HG03457 (cell line): ENCODE measurements around the gene PTGS1.
A peak's percentile ranks its signal among the peaks of the same experiment; 100 is the strongest.

Experiments used
- ATAC-seq: cut with Tn5 transposase; IDR thresholded peaks from one replicate; pipeline ENCODE4 v1.9.1; 2021; ENCODE audit warnings: moderate number of reproducible peaks; ENCODE audit not compliant: unreplicated experiment

Gene PTGS1

DNA sequence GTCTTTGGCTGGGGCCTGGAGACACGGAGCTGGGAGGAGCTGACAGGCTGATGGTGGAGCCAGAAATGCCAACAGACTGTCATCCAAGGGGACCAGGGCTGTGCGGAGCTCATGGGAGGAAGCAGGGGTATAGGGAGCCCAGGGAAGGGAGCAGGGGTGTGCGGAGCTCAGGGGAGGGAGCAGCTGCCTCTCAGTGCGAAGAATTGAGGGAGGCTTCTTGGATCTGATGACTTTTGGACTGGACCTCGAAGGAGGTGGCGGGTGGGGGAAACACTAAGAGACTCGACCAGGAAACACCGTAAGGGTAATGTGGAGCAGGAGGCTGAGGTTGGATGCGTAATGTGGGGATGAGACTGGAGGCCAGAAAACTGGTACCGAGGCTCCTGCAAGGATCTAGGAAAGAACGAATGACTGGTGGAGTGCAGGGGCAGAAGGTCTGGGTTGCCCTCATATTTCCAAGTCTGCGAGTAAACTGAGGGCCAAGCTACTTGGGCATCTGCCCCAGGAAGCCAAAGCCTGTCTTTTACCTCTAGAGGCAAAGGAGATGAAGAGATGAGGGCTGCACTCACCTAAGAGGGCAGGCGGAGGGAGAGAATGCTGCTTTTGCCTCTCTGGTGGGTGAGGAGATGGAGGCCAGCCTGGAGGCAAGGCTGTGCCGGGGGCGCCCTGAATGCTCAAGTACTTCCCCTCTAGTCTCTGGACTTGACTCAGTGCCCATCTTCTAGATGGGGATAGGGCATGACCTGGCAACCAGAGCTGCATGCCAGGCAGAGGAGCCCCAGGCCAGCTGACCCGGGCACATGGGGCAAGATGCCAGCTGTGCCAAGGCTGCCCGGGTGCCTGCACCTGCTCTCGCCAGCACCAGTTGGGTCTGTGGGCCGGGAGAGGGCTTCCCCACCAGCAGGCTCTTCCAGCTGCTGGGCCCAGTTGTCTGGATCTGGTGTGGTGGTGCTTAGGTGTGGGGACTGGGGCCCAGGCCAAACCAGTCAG is 2.3 kb downstream of the PTGS1 start:
- no peak for ATAC-seq

DNA sequence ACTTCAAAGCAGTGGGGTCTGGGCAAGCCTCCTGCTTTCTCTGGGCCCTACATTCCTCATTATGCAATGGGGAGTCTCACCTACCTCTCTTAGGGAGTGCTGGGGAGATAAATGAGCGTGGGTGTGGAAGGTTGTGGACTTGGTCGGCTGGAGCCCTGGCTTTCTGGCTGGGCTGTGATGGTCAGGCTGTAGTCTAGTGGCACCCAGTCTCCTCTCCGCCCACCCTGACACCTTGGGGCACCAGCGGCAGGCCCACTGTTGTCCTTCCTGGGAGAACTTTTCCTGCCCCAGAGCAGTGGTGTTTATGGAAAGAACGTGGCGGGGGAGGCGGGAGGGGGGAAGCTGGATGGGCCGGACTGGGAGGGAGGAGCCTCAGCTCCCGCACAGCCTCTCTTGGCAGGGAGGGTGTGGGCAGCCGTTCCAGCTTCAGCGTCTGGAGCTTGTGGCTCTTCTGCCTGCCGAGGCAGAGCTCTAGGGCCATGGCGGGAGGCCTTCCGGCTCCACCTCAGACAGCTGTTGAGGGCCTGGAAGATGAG is 4.1 kb downstream of the PTGS1 start:
- no peak for ATAC-seq

DNA sequence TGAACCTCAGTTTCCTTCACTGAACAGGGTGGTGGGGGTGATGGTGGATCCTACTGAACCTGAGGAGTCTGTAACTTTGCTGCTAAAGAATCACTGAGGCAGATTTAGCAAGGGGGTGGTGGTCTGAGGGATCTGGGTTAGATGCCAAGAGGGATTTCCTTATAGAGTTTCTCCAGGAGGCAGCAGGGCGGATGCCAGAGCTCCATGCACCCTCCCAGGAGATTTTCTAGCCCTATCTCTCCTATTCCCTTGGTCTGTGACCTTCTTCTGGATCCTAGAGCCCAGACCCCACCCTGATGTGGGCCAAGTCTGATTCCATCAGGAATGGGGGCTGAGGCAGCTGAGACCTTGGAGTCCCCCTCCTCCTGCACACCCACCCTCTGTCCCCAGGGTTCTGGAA is 6.0 kb downstream of the PTGS1 start:
- no peak for ATAC-seq

DNA sequence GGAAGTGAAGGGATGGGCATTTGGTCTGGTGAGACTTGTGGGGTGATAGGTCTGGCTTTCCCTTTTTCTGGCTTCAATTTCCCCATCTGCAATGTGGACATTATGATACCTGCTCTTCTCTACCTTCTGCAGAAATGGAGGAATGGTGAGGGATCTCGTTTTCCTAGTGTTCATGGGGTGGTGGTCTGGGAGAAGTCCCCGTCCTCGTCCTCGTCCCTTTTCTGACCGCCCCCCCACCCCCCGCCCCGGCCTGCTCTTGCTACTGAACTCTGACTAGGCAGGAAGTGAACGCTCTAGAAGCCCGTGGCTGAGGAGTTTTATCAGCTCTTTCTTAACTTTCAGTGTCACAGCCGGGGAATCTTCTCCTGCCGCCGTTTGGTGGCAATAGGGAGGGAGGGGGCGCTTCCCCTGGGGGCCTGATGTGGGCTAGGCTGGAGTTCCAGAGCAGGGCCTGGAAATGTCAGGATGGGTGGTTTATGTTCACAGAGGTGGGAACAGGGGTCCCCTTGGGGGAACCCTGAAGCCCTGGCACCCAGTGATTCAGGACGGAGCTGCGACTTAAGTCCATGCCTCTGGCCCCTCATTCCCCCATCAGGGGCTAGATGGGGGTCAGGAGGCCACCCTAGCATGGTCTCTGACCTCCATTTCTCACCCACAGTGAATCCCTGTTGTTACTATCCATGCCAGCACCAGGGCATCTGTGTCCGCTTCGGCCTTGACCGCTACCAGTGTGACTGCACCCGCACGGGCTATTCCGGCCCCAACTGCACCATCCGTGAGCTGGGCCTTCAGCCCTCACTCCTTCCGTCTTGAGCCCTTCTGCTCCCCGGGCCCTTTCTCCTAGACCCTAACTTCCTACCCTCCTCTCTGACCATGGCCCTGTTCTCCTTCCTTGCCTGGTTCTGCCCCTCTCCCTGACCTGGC is 6.7 kb downstream of the PTGS1 start:
- ATAC-seq: no peak

DNA sequence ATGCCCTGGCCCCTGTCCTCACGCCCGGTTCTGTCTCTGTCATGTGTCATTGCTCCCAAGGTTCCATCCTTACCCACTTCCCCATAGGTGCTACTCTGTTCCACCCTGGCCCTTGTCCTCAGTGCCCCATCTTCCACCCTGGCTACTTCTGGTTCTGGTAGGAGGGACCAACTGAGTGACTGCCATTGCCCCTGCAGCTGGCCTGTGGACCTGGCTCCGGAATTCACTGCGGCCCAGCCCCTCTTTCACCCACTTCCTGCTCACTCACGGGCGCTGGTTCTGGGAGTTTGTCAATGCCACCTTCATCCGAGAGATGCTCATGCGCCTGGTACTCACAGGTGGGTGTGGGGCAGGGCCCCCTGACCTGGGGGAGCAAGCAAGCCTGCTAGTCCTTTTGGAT is 7.4 kb downstream of the PTGS1 start:
- ATAC-seq: no peak

DNA sequence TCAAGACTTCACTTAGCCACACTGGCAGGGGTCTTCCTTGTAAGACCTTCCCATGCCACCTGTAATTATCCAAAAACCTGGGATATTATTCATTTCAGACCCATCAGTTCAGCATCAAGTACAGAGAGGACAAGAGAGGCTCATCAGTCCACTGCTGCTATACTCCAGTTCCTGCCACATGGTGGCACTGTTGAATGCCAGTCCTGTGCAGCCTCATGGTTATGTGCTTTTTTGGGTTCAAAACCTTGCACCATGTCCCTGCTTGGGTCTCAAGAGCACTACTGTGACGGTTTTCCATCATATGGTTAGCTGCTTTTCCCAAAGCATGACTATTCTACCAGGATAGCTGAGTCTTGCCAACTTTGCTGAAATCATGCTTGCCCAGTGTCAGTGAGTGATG is 8.5 kb downstream of the PTGS1 start:
- no peak for ATAC-seq

DNA sequence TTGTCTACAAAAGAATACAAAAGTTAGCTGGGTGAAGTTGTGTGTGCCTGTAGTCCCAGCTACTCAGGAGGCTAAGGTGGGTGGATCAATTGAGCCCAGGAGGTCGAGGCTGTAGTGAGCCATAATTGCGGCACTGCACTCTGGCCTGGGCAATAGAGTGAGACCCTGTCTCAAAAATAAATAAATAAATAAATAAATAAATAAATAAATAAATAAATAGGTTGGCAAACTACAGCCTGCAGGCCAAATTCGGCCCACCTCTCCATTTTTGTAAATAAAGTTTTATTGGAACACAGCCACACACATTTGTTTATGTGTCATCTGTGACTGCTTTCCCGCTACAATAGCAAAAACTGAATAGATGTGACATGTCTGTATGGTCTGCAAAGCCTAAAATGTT is 9.5 kb downstream of the PTGS1 start:
- ATAC-seq: no peak

DNA sequence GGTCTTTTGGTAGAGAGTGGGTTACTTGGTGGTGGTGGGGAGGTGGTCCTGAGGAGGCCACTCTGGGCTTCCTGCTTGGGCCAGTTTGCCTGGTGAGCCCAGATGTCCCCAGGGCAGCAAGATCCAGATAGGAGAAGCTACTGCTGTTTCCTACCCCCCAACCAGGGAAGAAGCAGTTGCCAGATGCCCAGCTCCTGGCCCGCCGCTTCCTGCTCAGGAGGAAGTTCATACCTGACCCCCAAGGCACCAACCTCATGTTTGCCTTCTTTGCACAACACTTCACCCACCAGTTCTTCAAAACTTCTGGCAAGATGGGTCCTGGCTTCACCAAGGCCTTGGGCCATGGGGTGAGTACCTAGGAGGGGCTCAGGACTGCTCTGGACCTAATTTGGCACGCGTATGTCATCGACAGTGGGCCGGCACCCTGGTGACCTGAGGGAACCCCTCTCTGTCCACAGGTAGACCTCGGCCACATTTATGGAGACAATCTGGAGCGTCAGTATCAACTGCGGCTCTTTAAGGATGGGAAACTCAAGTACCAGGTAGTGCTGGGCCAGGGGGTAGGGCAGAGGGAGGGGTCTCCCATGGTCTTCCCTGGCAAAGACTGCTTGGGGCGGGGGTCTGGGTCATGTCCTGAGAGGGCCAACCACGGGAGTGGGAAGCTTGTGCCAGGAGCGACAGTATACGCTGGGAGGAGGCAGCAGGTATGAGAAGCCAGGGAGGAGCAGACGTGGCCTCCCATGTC is 10.6 kb downstream of the PTGS1 start:
- no peak for ATAC-seq

DNA sequence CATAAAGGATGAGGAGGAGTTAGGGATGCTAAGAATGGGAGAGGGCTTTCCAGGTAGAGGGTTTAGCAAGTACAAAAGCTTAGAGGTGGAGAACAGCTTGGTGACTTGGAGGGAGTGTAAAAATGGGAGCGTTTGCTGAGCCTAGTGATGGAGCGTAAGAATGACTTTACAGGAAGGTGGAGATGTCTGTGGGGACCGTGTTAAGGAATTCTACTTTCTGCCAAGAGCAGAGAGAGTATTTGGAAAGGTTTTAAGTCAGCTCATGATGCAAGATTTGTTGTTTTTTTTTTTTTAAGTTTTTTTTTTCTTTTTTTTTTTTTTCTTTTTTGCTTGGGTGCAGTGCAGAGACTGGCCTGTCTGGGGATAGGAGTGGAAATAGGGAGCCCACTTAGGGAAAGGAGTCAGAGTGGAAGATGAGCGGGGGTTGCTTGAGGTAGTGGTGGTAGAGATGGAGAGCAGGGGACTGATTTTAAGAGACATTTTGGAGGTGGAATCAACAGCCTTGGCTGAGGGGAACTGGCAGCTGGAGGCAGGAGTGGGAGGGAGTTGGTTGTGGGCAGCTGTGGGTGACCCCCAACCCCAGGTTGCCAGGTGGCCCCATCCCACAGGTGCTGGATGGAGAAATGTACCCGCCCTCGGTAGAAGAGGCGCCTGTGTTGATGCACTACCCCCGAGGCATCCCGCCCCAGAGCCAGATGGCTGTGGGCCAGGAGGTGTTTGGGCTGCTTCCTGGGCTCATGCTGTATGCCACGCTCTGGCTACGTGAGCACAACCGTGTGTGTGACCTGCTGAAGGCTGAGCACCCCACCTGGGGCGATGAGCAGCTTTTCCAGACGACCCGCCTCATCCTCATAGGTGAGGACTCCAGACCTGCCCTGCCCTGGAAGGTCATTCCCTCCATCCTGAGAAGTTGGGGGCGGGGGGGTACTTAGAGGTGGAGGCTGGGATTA is 12.4 kb downstream of the PTGS1 start:
- no peak for ATAC-seq

DNA sequence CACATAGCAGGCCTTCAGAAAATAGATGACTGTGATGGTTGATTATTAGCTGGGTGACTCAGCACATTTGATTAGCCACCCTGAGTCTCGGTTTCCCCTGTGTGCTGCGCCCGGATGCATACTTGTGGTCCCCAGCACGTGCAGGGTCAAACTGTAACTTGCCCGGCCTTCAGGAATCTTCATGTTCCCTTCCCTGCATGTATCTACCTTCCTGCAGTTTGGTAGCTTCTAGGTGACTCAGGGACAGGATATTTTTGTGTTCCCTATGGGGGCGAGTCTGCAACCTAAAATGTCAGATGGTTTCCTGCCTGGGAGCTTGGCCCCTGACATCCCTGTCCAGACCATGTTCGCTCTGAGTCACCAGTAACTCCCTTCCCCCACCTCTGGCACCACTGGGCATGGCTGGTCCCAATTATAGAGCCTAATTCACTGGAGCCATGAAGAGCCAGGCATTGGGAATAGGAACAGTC is 13.2 kb downstream of the PTGS1 start:
- no peak for ATAC-seq

DNA sequence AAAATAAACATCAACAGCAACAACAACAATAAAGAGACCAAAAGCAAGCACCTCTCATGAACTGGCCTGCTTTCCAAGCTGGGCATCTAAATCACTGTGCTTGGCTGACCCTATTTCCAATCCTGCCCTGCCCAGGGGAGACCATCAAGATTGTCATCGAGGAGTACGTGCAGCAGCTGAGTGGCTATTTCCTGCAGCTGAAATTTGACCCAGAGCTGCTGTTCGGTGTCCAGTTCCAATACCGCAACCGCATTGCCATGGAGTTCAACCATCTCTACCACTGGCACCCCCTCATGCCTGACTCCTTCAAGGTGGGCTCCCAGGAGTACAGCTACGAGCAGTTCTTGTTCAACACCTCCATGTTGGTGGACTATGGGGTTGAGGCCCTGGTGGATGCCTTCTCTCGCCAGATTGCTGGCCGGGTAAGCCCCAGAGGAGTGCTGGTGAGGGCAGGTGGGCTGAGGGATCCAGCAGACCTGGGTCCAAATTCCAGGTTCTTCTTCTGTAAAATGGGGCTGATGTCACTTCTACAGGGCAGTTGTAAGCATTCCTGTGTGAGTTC is 15.6 kb downstream of the PTGS1 start:
- no peak for ATAC-seq

DNA sequence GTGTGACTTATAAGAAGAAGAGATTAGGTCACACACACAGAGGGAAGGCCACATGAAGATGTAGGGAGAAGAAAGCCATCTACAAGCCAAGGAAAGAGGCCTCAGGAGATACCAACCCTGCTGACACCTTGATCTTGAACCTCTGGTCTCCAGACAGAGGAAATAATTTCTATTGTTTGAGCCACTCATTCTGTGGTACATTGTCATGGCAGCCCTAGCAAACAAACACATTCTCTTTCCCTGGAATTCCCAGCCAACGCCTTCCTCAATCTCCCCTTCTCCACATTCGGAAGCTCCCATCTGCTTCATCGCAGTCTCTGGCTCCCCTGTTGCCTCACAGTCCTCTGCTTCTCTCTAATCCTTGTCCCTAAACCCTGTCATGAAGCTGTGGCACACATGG is 16.7 kb downstream of the PTGS1 start:
- no peak for ATAC-seq

DNA sequence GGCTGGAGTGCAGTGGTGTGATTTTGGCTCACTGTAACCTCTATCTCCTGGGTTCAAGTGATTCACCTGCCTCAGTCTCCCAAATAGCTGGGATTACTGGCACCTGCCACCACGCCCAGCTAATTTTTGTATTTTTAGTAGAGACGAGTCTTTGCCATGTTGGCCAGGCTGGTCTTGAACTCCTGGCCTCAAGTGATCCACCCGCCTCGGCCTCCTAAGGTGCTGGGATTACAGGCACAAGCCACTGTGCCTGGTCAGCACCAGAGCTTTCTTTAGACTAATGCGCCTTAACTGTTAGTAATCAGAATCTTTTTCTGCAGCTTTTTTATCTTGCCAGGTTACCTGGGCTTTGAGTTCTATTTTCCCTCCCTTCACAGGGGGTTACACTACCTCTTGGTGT is 18.4 kb downstream of the PTGS1 start:
- ATAC-seq: no peak

DNA sequence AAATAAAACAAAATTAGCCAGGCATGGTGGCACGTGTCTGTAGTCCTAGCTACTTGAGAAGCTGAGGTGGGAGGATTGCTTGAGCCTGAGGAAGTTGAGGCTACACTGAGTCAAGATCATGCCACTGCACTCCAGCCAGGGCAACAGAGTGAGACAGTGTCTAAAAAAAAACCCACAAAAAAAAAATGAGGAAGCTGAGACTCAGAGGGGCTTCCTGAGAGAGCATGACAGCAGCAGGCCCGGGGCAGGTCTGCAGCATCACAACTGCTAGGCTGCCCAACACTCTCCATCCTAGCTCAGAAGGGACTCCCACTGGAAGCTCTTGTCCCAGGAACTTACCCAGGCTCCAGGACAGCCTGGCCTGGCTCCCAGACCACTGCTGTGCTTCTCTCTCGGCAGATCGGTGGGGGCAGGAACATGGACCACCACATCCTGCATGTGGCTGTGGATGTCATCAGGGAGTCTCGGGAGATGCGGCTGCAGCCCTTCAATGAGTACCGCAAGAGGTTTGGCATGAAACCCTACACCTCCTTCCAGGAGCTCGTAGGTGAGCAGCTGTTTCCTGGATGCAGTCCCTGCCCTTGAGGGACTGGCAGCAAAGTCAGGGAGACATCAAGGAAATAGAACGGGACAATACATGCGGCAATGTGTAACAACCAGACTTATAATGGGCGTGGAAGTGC is 19.1 kb downstream of the PTGS1 start:
- ATAC-seq: peak; percentile 51

DNA sequence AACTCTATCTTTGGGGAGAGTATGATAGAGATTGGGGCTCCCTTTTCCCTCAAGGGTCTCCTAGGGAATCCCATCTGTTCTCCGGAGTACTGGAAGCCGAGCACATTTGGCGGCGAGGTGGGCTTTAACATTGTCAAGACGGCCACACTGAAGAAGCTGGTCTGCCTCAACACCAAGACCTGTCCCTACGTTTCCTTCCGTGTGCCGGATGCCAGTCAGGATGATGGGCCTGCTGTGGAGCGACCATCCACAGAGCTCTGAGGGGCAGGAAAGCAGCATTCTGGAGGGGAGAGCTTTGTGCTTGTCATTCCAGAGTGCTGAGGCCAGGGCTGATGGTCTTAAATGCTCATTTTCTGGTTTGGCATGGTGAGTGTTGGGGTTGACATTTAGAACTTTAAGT is 21.5 kb downstream of the PTGS1 start:
- ATAC-seq: no peak

DNA sequence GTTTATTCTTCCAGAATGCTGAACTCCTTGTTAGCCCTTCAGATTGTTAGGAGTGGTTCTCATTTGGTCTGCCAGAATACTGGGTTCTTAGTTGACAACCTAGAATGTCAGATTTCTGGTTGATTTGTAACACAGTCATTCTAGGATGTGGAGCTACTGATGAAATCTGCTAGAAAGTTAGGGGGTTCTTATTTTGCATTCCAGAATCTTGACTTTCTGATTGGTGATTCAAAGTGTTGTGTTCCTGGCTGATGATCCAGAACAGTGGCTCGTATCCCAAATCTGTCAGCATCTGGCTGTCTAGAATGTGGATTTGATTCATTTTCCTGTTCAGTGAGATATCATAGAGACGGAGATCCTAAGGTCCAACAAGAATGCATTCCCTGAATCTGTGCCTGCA is 21.9 kb downstream of the PTGS1 start:
- ATAC-seq: no peak

DNA sequence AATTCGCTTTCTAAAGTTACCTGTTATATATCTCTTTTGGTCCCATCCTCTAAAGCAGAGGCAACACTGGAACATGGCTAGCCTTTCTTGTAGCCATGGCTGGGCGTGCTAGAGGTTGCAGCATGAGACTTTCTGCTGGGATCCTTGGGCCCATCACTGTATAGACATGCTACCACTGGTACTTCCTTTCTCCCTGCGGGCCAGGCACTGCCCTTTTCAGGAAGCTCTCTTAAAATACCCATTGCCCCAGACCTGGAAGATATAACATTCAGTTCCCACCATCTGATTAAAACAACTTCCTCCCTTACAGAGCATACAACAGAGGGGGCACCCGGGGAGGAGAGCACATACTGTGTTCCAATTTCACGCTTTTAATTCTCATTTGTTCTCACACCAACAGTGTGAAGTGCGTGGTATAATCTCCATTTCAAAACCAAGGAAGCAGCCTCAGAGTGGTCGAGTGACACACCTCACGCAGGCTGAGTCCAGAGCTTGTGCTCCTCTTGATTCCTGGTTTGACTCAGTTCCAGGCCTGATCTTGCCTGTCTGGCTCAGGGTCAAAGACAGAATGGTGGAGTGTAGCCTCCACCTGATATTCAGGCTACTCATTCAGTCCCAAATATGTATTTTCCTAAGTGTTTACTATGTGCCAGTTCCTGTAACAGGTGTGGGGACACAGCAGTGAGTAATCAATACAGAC is 22.6 kb downstream of the PTGS1 start:
- ATAC-seq: no peak
